PC-9 (cell line): ENCODE results near the gene FLNB. TPM values are rescaled to one million over a fixed set of nuclear protein-coding genes. Genes with fewer than 3 reads are reported as not detected.

Experiments
- BruUV-seq: library from RNA; stranded (reverse); fragments of 400-500 nt; replicated peaks from 2 replicates; lab custom pipeline; 2021; lab: Mats Ljungman, UMichigan
- CTCF ChIA-PET: fragments of 300-600 bp; sonication (Branson Sonifier 250); formaldehyde crosslinking; loops from one replicate; lab custom pipeline; 2022; ENCODE audit warnings: antibody characterized with exemption; lab: Charles Lee
- POLR2A ChIA-PET: fragments of 300-600 bp; sonication (Branson Sonifier 250); formaldehyde crosslinking; loops from one replicate; lab custom pipeline; 2022; ENCODE audit warnings: antibody characterized with exemption; ENCODE audit not compliant: unreplicated experiment; lab: Charles Lee
- DNase-seq, 2 experiments: peaks; one replicate each; pipeline versions ENCODE4 v3.0.0 to v3.0.0-alpha.2; 2015 to 2022; ENCODE audit warnings: mixed read lengths in 1 of 2
- H2AFZ ChIP-seq: fragments of 200-600 bp; sonication (generic); 2 replicates; pipeline ENCODE4 v1.8.1; 2017; ENCODE audit warnings: antibody characterized with exemption
- H3F3A ChIP-seq: fragments of 200-600 bp; sonication (generic); 2 replicates; pipeline ENCODE4 v1.8.1; 2017; ENCODE audit warnings: antibody characterized with exemption, mild to moderate bottlenecking, low read depth; ENCODE audit not compliant: insufficient read depth
- H3K27ac ChIP-seq: fragments of 200-600 bp; sonication (generic); 2 replicates; pipeline ENCODE4 v1.6.1; 2016; ENCODE audit warnings: mixed run types
- H3K27me3 ChIP-seq: fragments of 200-600 bp; sonication (generic); 2 replicates; pipeline ENCODE4 v1.6.1; 2016; ENCODE audit warnings: low read depth, mixed run types; ENCODE audit not compliant: insufficient read depth
- H3K36me3 ChIP-seq: fragments of 200-600 bp; sonication (generic); 2 replicates; pipeline ENCODE4 v1.6.1; 2016; ENCODE audit warnings: low read depth, mixed run types
- H3K4me1 ChIP-seq: fragments of 200-600 bp; sonication (generic); replicated peaks from 2 replicates; pipeline ENCODE4 v1.6.1; 2016; ENCODE audit warnings: mixed run types; ENCODE audit not compliant: insufficient read depth
- H3K4me2 ChIP-seq: fragments of 200-600 bp; sonication (generic); 2 replicates; pipeline ENCODE4 v1.6.1; 2017; ENCODE audit warnings: mixed run types
- H3K4me3 ChIP-seq: fragments of 200-600 bp; sonication (generic); 2 replicates; pipeline ENCODE4 v1.6.1; 2016; ENCODE audit warnings: mixed run types
- H3K79me2 ChIP-seq: fragments of 200-600 bp; sonication (generic); 2 replicates; pipeline ENCODE4 v1.6.1; 2017; ENCODE audit warnings: low read depth, mixed run types
- H3K9me2 ChIP-seq: fragments of 200-600 bp; sonication (generic); 2 replicates; pipeline ENCODE4 v1.8.1; 2017; ENCODE audit warnings: mild to moderate bottlenecking; ENCODE audit not compliant: insufficient read depth
- H3K9me3 ChIP-seq: fragments of 200-600 bp; sonication (generic); 2 replicates; pipeline ENCODE4 v1.8.1; 2016; ENCODE audit warnings: low read depth; ENCODE audit not compliant: insufficient read depth
- H4K20me1 ChIP-seq: fragments of 200-600 bp; sonication (generic); 2 replicates; pipeline ENCODE4 v1.8.1; 2017; ENCODE audit not compliant: insufficient read depth
- EZH2 ChIP-seq: fragments of 200-600 bp; sonication (generic); IDR thresholded peaks from 2 replicates; pipeline ENCODE4 v1.8.0; 2017; ENCODE audit warnings: antibody characterized with exemption, low read depth
- intact Hi-C: fragments of 100-400 bp; cut with micrococcal nuclease; formaldehyde crosslinking; loops from one replicate; pipeline ENCODE4 v1.10.0; 2022; ENCODE audit not compliant: unreplicated experiment
- total RNA-seq: library from RNA; stranded (reverse); gene quantifications from 2 replicates; pipeline ENCODE4 v1.2.3, GENCODE V29; 2021
- TF ChIP-seq, protein P1 (sequence below): fragments of 200-600 bp; sonication (generic); conservative IDR thresholded peaks from 2 replicates; pipeline ENCODE4 v1.6.1; 2017; ENCODE audit warnings: mixed run types, antibody characterized with exemption, mild to moderate bottlenecking, moderate library complexity

Gene FLNB
- total RNA-seq, 1 experiment from 2014 or later, result 349 TPM

DNA sequence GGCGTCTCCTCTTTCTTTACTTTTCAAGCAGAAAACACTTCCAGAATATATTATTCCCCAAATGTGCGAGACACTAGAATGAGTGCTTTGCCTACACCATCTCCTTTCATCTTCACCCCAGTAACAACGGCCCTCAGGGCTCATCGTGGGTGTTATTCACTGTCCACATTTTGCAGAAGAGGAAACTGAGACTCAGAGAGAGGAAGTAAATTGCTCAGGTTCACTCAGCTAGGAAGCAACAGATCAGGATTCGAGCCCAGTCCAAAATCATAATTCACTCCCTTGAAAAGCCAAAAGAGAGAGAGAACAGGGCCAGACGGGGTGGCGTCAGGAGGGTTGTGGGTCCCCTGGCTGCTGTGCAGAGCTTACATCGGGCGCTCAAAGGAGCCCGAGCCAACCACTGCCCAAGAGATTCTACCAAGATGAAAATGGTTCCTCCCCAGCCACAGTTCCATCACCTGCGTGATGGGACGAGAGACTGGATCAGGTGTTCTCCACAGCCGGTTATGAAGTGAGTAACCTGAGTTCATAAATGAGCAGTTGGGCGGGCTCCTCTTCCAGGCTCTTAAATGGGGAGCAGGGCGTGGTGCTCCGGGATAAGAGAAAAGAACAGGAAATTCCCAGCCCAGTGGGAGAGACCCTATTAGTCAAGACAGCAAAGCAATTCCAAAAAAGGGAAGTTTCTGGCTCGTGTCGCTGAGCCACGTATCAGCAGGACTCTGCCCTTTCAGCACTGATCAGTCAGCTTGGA, 48.6 kb upstream of the FLNB start:
- CTCF ChIA-PET, result interaction anchor here (1.4 kb wide), 1 partner anchor 49 kb away, joined by 4 read pairs; the partner anchor contains the start of gene FLNB
- Histone ChIP-seq H3K27ac (peak overlapping the region; percentile 64), H3K36me3 (no peaks in the 10 kb centered on the region), H3K9me2 (no peaks in the 10 kb centered on the region), H3F3A (peaks cover 44% of the 10 kb centered on the region), H3K4me1 (peaks cover 51% of the 10 kb centered on the region), H3K9me3 (no peaks in the 10 kb centered on the region), H3K27me3 (no peaks in the 10 kb centered on the region), H2AFZ (no peak overlapping the region), H3K79me2 (no peaks in the 10 kb centered on the region), H4K20me1 (no peaks in the 10 kb centered on the region), H3K4me3 (no peak overlapping the region), H3K4me2 (peak overlapping the region; percentile 60)
- BruUV-seq, result TSS peak; percentile 98
- POLR2A ChIA-PET, result interaction anchor here (0.6 kb wide), 1 partner anchor 81 kb away, joined by 3 read pairs; no protein-coding TSS in a partner anchor
- no peak for TF ChIP-seq EZH2
- TF ChIP-seq, protein P1, sequence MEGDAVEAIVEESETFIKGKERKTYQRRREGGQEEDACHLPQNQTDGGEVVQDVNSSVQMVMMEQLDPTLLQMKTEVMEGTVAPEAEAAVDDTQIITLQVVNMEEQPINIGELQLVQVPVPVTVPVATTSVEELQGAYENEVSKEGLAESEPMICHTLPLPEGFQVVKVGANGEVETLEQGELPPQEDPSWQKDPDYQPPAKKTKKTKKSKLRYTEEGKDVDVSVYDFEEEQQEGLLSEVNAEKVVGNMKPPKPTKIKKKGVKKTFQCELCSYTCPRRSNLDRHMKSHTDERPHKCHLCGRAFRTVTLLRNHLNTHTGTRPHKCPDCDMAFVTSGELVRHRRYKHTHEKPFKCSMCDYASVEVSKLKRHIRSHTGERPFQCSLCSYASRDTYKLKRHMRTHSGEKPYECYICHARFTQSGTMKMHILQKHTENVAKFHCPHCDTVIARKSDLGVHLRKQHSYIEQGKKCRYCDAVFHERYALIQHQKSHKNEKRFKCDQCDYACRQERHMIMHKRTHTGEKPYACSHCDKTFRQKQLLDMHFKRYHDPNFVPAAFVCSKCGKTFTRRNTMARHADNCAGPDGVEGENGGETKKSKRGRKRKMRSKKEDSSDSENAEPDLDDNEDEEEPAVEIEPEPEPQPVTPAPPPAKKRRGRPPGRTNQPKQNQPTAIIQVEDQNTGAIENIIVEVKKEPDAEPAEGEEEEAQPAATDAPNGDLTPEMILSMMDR, result no peak
- peak; percentile 36 to 68 for DNase-seq
- intact Hi-C loops, result loop anchor here (1.0 to 10.0 kb wide), 4 partner anchors 11 to 213 kb away; partner anchors contain the start of gene FLNB

DNA sequence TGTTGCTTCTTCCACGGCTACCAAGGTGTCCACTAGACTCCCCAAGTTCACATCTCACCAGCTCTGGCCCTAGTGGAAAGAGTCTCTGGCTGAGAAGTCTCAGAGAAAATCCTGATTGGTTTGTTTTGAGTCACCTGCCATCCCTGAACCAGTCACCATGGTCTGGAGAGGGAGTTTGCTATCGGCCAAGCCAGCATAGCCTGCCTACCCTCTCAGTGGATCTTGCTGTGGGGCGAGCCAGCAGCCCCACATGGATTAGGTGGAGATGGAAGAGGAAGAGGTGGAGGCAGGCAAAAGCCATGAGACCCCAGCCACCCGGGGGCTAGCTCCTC, 48.1 kb upstream of the FLNB start:
- no peak for DNase-seq
- H3K27ac ChIP-seq, result peak overlapping the region; percentile 64
- POLR2A ChIA-PET, result interaction anchor here (0.6 kb wide), 1 partner anchor 80 kb away, joined by 3 read pairs; no protein-coding TSS in a partner anchor
- H3K9me3 ChIP-seq, result no peaks in the 10 kb centered on the region
- no peaks in the 10 kb centered on the region for H3K79me2 ChIP-seq
- no peak overlapping the region for H3K4me3 ChIP-seq
- H3F3A ChIP-seq, result peaks cover 40% of the 10 kb centered on the region
- TF ChIP-seq, protein P1, result no peak
- TF ChIP-seq EZH2, result no peak
- BruUV-seq, result TSS peak; percentile 92
- peak overlapping the region; percentile 60; the same call in 1 of the 2 replicates for H3K4me2 ChIP-seq
- CTCF ChIA-PET, result interaction anchor here (1.4 kb wide), 1 partner anchor 48 kb away, joined by 4 read pairs; the partner anchor contains the start of gene FLNB
- no peaks in the 10 kb centered on the region for H3K9me2 ChIP-seq
- no peaks in the 10 kb centered on the region for H3K36me3 ChIP-seq
- H3K27me3 ChIP-seq, result no peaks in the 10 kb centered on the region
- intact Hi-C loops, result loop anchor here (5.0 kb wide), 1 partner anchor 212 kb away; no protein-coding TSS in a partner anchor
- no peaks in the 10 kb centered on the region for H4K20me1 ChIP-seq
- H3K4me1 ChIP-seq, result peaks cover 51% of the 10 kb centered on the region
- no peak overlapping the region for H2AFZ ChIP-seq

DNA sequence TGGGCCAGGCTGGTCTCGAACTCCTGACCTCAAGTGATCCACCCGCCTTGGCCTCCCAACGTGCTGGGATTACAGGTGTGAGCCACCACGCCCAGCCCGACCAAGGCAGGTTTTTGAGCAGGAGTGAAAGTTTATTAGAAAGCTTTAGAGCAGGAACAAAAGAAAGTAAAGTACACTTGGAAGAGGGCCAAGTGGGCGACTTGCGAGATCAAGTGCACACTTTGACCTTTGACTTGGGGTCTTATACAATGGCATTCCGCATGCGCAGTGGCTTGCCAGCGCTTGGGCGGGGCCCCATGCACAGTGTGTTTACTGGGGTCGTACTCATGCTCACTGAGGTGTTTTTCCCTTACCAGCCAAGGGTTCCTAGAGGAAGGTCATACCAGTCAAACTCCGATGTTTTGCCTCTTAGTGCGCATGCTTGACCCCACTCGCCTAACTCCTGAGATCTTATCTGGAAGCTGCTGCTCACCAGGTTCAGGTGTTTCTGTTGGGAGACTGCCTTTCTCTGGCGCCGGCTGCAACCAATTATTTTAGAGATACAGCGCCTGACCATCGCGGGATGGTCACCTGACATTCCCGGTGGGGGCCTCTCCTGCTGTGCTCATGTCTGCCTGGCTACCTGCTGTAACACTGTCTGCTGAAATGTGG, 46.9 kb upstream of the FLNB start:
- H3K27ac ChIP-seq, result no peak overlapping the region
- ChIA-PET POLR2A (interaction anchor here (0.6 kb wide), 1 partner anchor 125 kb away, joined by 3 read pairs; no protein-coding TSS in a partner anchor), CTCF (no interaction called here)
- intact Hi-C loops, result loop anchor here (5.0 kb wide), 1 partner anchor 211 kb away; no protein-coding TSS in a partner anchor
- TF ChIP-seq, protein P1, result no peak
- TF ChIP-seq EZH2, result no peak
- H2AFZ ChIP-seq, result no peak overlapping the region
- H3K4me3 ChIP-seq, result no peak overlapping the region
- no TSS peak for BruUV-seq
- H3K27me3 ChIP-seq, result no peaks in the 10 kb centered on the region
- no peaks in the 10 kb centered on the region for H3K9me2 ChIP-seq
- no peaks in the 10 kb centered on the region for H3K36me3 ChIP-seq
- no peaks in the 10 kb centered on the region for H3K79me2 ChIP-seq
- H3K4me1 ChIP-seq, result peaks cover 41% of the 10 kb centered on the region
- H3K9me3 ChIP-seq, result no peaks in the 10 kb centered on the region
- peaks cover 30% of the 10 kb centered on the region for H3F3A ChIP-seq
- DNase-seq, result no peak
- no peak overlapping the region for H3K4me2 ChIP-seq
- H4K20me1 ChIP-seq, result no peaks in the 10 kb centered on the region
